ENCODE measurements around the gene GPC6. TPM values are rescaled to one million over a fixed set of nuclear protein-coding genes. Genes with fewer than 3 reads are reported as not detected.

Gene GPC6
- total RNA-seq, 3 donors from 2014 or later = 0.03 to 0.08 TPM; not detected in 1

DNA sequence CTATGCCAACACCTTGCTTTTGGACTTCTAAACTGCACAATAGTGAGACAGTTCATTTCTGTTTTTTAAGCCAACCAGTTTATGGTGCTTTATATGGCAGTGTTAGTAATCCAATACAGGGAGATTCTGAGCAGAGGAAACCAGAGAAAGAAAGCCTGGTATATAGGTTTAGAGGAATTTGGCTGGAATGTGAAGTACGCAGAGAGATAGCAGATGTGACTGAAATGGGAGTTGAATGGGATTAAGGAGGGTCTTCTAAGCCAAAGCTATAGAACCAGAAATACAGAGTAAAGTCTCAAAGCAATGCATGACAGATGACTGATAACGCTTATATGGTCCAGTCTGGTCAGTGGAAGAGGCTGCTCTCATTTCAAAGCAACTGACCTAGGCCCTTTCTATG is 453.7 kb downstream of the GPC6 start:
- no peak overlapping the region for H3K4me3 Mint-ChIP-seq
- no peaks in the 10 kb centered on the region for H3K4me1 Mint-ChIP-seq (ENCODE audit: low read depth)
- H3K27me3 Mint-ChIP-seq (ENCODE audit: low read depth) = no peaks in the 10 kb centered on the region
- ATAC-seq (no peak), DNase-seq (no peak)
- H3K36me3 Mint-ChIP-seq (ENCODE audit: insufficient read depth) = no peaks in the 10 kb centered on the region
- H3K9me3 Mint-ChIP-seq = no peaks in the 10 kb centered on the region

DNA sequence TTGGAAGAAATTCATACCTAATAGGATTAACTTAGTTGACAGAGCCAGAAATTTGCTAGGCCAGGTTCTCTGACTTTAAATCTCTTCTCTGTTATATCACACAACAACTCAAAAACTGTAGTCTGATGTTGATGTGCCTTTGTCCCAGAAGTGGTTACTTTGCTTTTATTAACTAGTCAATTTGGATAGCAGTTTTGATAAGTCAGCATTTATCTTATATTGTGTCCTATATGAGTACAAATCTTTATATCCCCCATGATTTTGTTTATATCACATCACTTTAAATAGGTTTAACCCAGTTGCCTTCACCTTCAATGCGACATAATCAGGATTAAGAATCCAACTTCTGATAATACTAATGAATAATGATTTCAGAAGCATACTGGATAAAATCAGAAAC is 459.3 kb downstream of the GPC6 start:
- no peak overlapping the region for H3K4me3 Mint-ChIP-seq
- DNase-seq = no peak
- no peaks in the 10 kb centered on the region for H3K4me1 Mint-ChIP-seq (ENCODE audit: low read depth)
- no peak for ATAC-seq
- no peaks in the 10 kb centered on the region for H3K36me3 Mint-ChIP-seq (ENCODE audit: insufficient read depth)
- no peaks in the 10 kb centered on the region for H3K27me3 Mint-ChIP-seq (ENCODE audit: low read depth)
- no peaks in the 10 kb centered on the region for H3K9me3 Mint-ChIP-seq

DNA sequence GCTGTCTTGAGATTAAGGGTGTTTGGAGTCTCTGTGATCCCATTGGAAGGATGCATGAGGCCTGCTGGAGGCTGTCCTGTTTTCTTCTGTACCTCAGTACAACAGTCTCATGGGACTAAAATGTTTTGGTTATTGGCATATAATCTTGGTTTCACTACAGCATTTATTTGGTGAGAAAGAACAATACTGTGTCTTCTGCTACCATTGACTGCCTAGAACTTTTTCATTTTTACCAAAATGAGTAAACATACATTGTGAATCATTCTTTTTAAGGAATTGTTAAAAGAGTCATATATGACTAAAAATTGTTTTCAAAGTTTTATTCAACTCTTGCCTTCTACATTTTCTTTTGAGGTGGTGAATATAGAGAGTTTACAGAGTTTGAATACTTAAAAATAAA is 459.8 kb downstream of the GPC6 start:
- DNase-seq = no peak
- H3K9me3 Mint-ChIP-seq = no peaks in the 10 kb centered on the region
- peak in 1 of 2 donors; percentile 32 for ATAC-seq
- H3K27me3 Mint-ChIP-seq (ENCODE audit: low read depth) = no peaks in the 10 kb centered on the region
- H3K36me3 Mint-ChIP-seq (ENCODE audit: insufficient read depth) = no peaks in the 10 kb centered on the region
- H3K4me3 Mint-ChIP-seq = no peak overlapping the region
- H3K4me1 Mint-ChIP-seq (ENCODE audit: low read depth) = no peaks in the 10 kb centered on the region

GRCh38 chr13:93687261-93687660 is 460.7 kb downstream of the GPC6 start:
- H3K4me3 Mint-ChIP-seq = no peak overlapping the region
- no peaks in the 10 kb centered on the region for H3K36me3 Mint-ChIP-seq (ENCODE audit: insufficient read depth)
- DNase-seq = no peak
- H3K27me3 Mint-ChIP-seq (ENCODE audit: low read depth) = no peaks in the 10 kb centered on the region
- no peaks in the 10 kb centered on the region for H3K4me1 Mint-ChIP-seq (ENCODE audit: low read depth)
- ATAC-seq = no peak
- no peaks in the 10 kb centered on the region for H3K9me3 Mint-ChIP-seq

- DNase-seq = no peak
- ATAC-seq = no peak
- H3K4me3 Mint-ChIP-seq = no peak overlapping the region
- no peaks in the 10 kb centered on the region for H3K4me1 Mint-ChIP-seq (ENCODE audit: low read depth)
- H3K36me3 Mint-ChIP-seq (ENCODE audit: insufficient read depth) = no peaks in the 10 kb centered on the region
- no peaks in the 10 kb centered on the region for H3K9me3 Mint-ChIP-seq
- H3K27me3 Mint-ChIP-seq (ENCODE audit: low read depth) = no peaks in the 10 kb centered on the region
These were observed 462.7 kb downstream of the GPC6 start for GRCh38 chr13:93689333-93689732.

- H3K4me3 Mint-ChIP-seq = no peak overlapping the region
- H3K9me3 Mint-ChIP-seq = no peaks in the 10 kb centered on the region
- ATAC-seq (no peak), DNase-seq (no peak)
- no peaks in the 10 kb centered on the region for H3K36me3 Mint-ChIP-seq (ENCODE audit: insufficient read depth)
- H3K4me1 Mint-ChIP-seq (ENCODE audit: low read depth) = no peaks in the 10 kb centered on the region
- no peaks in the 10 kb centered on the region for H3K27me3 Mint-ChIP-seq (ENCODE audit: low read depth)
These were observed 463.5 kb downstream of the GPC6 start for GRCh38 chr13:93690139-93690538.

DNA sequence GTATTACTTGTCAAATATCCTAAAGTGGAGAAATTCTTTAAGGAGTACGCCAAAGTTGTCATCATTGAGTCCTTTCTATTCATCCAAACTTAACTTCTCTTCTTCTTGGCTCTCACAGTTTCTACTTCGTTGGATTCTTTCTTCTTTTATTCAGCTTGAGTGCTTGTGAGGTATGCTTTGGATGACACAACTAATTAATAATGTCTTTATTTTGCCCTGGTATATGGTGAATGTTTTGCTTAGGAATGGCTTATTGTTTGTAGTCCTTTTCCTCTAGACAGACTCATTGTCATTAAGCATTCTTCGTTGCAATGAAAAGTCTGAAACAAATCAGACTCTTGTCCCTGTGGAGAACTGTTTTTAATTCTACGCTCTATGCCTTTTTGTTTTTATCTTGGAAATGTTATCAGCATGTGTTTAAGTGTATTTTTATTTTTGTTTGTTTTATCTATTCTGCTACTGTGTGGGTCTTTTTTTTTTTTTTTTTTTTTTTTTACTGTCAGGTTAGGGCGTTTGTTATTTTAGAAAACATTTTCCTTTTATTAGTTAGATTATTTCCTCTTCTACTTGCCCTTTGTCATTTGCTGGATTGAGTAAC is 471.5 kb downstream of the GPC6 start:
- Mint-ChIP-seq H3K4me1 (ENCODE audit: low read depth) (no peaks in the 10 kb centered on the region), H3K9me3 (no peaks in the 10 kb centered on the region), H3K4me3 (no peak overlapping the region), H3K27me3 (ENCODE audit: low read depth) (no peaks in the 10 kb centered on the region), H3K36me3 (ENCODE audit: insufficient read depth) (no peaks in the 10 kb centered on the region)
- ATAC-seq (no peak), DNase-seq (no peak)

GRCh38 chr13:93700115-93700514 is 473.5 kb downstream of the GPC6 start:
- no peak for ATAC-seq
- Mint-ChIP-seq H3K36me3 (ENCODE audit: insufficient read depth) (no peaks in the 10 kb centered on the region), H3K4me3 (no peak overlapping the region), H3K9me3 (no peaks in the 10 kb centered on the region), H3K4me1 (ENCODE audit: low read depth) (no peaks in the 10 kb centered on the region), H3K27me3 (ENCODE audit: low read depth) (no peaks in the 10 kb centered on the region)
- no peak for DNase-seq

DNA sequence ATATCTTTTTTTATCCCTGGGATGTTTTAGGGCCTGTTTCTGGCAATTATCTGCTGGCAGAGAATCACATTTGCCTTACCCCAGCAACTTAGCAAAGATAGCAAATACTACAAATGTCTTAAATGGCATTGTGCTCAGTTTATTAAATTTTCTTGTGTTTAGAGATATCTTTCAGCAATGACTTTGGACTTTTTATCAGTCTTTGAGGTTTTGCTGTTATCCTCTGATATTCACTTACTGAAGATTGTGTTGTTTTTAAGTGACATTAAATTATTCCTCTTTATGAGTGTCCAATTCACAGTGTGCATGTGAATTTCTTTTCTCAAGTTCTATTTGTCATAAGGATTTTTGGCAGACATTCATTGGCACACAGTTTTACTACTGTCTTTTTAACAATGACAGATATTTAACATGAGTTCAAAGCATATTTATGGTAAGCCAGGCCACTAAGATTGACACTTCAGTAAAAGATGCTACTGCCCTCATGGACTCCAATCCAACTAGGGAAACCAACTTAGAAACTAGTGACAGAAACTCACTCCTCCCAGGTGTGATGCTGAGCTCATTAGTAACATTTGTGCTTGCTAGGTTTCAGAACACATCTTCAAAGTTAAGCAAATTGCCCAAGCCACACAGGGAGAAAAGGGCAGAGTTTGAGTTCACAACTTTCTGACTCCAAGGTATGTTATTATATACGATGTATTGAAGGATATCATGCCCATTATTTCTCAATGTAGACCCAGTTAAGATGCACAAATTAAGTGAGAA is 481.9 kb downstream of the GPC6 start:
- no peaks in the 10 kb centered on the region for H3K27me3 Mint-ChIP-seq (ENCODE audit: low read depth)
- no peak for DNase-seq
- ATAC-seq = no peak
- H3K4me3 Mint-ChIP-seq = no peak overlapping the region
- peaks cover 4% of the 10 kb centered on the region for H3K9me3 Mint-ChIP-seq
- H3K36me3 Mint-ChIP-seq (ENCODE audit: insufficient read depth) = no peaks in the 10 kb centered on the region
- no peaks in the 10 kb centered on the region for H3K4me1 Mint-ChIP-seq (ENCODE audit: low read depth)

DNA sequence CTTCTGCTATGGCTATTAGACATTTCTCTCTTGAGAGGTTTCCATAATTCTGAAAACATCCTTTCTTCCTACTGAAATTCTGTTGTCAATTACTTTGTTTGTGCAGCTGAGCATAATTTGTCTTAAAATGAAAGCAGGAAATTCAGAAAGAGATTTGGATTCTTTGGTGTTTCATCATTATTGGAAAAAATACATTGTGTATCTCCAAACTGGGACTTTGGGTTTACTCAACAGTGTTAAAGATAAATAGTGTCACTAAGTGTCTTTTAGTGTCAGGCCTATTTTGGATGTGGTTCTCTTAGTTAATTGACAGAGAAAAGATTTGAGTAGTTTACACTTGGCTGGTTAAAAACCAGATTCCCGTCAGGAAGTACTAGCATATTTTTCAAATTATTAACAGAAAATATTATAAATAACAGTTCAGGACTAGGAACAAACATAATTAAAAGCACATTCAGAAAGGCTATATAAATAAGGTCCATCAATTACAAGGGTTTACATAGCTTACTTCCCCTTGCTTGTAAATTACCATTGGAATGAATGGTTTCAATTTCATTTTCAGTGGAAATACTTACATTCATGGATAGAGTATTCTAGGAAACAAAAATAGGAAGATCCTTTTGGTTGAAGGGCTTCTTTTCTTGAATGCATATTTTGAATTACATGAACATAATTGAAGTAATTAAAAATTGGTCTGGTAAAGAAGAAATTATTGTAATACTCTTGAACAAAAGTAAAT is 483.1 kb downstream of the GPC6 start:
- Mint-ChIP-seq H3K27me3 (ENCODE audit: low read depth) (no peaks in the 10 kb centered on the region), H3K4me3 (no peak overlapping the region), H3K4me1 (ENCODE audit: low read depth) (no peaks in the 10 kb centered on the region), H3K36me3 (ENCODE audit: insufficient read depth) (no peaks in the 10 kb centered on the region), H3K9me3 (peaks cover 15% of the 10 kb centered on the region)
- DNase-seq = no peak
- no peak for ATAC-seq

DNA sequence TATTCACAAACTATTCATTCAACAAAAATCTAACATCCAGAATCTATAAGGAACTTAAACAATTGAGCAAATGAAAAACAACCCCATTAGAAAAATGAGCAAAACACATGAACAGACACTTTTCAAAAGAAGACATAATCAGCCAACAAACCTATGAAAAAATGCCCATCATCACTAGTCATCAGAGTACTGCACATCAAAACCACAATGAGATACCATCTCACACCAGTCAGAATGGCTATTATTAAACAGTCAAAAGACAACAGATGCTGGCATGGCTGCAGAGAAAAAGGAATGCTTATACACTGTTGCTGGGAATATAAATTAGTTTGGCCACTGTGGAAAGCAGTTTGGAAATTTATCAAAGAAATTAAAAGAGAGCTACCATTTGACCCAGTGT is 487.6 kb downstream of the GPC6 start:
- H3K27me3 Mint-ChIP-seq (ENCODE audit: low read depth) = no peaks in the 10 kb centered on the region
- DNase-seq (no peak), ATAC-seq (no peak)
- no peaks in the 10 kb centered on the region for H3K36me3 Mint-ChIP-seq (ENCODE audit: insufficient read depth)
- no peaks in the 10 kb centered on the region for H3K4me1 Mint-ChIP-seq (ENCODE audit: low read depth)
- no peak overlapping the region for H3K4me3 Mint-ChIP-seq
- peaks cover 15% of the 10 kb centered on the region for H3K9me3 Mint-ChIP-seq

GRCh38 chr13:93715866-93716265 is 489.3 kb downstream of the GPC6 start:
- Mint-ChIP-seq H3K9me3 (peaks cover 19% of the 10 kb centered on the region), H3K27me3 (ENCODE audit: low read depth) (no peaks in the 10 kb centered on the region), H3K36me3 (ENCODE audit: insufficient read depth) (no peaks in the 10 kb centered on the region), H3K4me1 (ENCODE audit: low read depth) (no peaks in the 10 kb centered on the region), H3K4me3 (no peak overlapping the region)
- ATAC-seq (peak in 1 of 2 donors; percentile 21), DNase-seq (no peak)

DNA sequence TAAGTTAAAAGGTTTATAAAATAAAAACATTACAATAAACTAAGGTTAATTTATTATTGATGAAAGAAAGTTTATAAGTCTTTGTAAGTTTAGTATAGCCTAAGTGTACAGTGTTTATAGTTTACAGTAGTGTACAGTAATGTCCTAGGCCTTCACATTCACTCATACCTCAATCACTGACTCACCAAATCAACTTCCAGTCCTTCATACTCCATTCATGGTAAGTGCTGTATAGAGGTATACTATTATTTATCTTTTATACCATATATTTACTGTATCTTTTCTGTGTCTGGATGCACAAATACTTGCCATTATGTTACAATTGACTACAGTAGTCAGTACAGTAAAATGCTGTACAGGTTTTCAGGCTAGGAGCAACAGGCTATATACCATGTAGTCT is 490.0 kb downstream of the GPC6 start:
- Mint-ChIP-seq H3K36me3 (ENCODE audit: insufficient read depth) (no peaks in the 10 kb centered on the region), H3K27me3 (ENCODE audit: low read depth) (no peaks in the 10 kb centered on the region), H3K9me3 (peaks cover 16% of the 10 kb centered on the region), H3K4me1 (ENCODE audit: low read depth) (no peaks in the 10 kb centered on the region), H3K4me3 (no peak overlapping the region)
- DNase-seq = no peak
- ATAC-seq = no peak

DNA sequence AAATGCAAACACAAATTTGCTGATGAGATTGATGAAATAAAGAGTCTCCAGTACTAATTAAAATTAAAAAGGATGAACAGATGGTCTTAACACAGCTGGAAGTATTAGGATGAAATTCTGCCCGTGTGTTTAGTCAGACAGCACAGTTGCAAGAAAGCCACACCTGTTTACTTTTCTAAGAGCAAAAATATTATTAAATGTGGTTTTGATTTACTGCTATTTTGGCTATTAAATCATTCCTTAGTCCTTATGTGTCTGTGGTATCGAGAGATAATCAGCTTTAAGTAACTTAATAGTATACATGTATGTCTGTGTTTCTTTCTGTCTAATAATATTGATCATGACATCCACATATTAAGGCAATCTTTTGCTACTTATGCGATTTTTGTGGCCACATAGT is 494.9 kb downstream of the GPC6 start:
- peaks cover 5% of the 10 kb centered on the region for H3K9me3 Mint-ChIP-seq
- H3K27me3 Mint-ChIP-seq (ENCODE audit: low read depth) = no peaks in the 10 kb centered on the region
- H3K4me1 Mint-ChIP-seq (ENCODE audit: low read depth) = no peaks in the 10 kb centered on the region
- no peak for ATAC-seq
- no peak for DNase-seq
- H3K4me3 Mint-ChIP-seq = no peak overlapping the region
- H3K36me3 Mint-ChIP-seq (ENCODE audit: insufficient read depth) = no peaks in the 10 kb centered on the region

- ATAC-seq (no peak), DNase-seq (no peak)
- Mint-ChIP-seq H3K36me3 (ENCODE audit: insufficient read depth) (no peaks in the 10 kb centered on the region), H3K4me3 (no peak overlapping the region), H3K27me3 (ENCODE audit: low read depth) (peaks cover 2% of the 10 kb centered on the region), H3K4me1 (ENCODE audit: low read depth) (no peaks in the 10 kb centered on the region), H3K9me3 (peaks cover 5% of the 10 kb centered on the region)
These were observed 496.7 kb downstream of the GPC6 start for GRCh38 chr13:93723316-93723715.
